OCI-LY1 (cell line): ENCODE measurements around the gene DEPDC7.

Experiments used
- H2AFZ ChIP-seq: fragments of 200-600 bp; sonication (generic), shearing (Covaris generic); 2 replicates; pipeline ENCODE4 v1.6.0; 2014; ENCODE audit warnings: antibody characterized with exemption, mild to moderate bottlenecking, low read length
- H3F3A ChIP-seq: fragments of 200-600 bp; sonication (generic), shearing (Covaris generic); 2 replicates; pipeline ENCODE4 v1.6.0; 2014; ENCODE audit warnings: mild to moderate bottlenecking, antibody characterized with exemption, low read length, moderate library complexity; ENCODE audit not compliant: insufficient read depth
- H3K27ac ChIP-seq: fragments of 200-600 bp; sonication (generic); 2 replicates; pipeline ENCODE4 v1.5.1; 2014; ENCODE audit warnings: low read length, mixed run types, mild to moderate bottlenecking, low read depth; ENCODE audit not compliant: poor library complexity, severe bottlenecking
- H3K27me3 ChIP-seq: fragments of 200-600 bp; sonication (generic); 2 replicates; pipeline ENCODE4 v1.6.0; 2014; ENCODE audit warnings: antibody characterized with exemption, mild to moderate bottlenecking, low read length, moderate library complexity; ENCODE audit not compliant: insufficient read depth
- H3K36me3 ChIP-seq: fragments of 200-600 bp; sonication (generic); 2 replicates; pipeline ENCODE4 v1.6.1; 2014; ENCODE audit warnings: mild to moderate bottlenecking, antibody characterized with exemption, low read length, moderate library complexity, mixed read lengths; ENCODE audit not compliant: insufficient read depth
- H3K4me1 ChIP-seq: fragments of 200-600 bp; sonication (generic); 2 replicates; pipeline ENCODE4 v1.5.1; 2014; ENCODE audit warnings: mild to moderate bottlenecking, low read length, moderate library complexity; ENCODE audit not compliant: insufficient read depth, severe bottlenecking
- H3K4me2 ChIP-seq: fragments of 200-600 bp; sonication (generic), shearing (Covaris generic); 2 replicates; pipeline ENCODE4 v1.6.1; 2014; ENCODE audit warnings: low read length
- H3K4me3 ChIP-seq: fragments of 200-600 bp; sonication (generic); 2 replicates; pipeline ENCODE4 v1.5.1; 2014; ENCODE audit warnings: low read length, low read depth, mild to moderate bottlenecking, mixed read lengths; ENCODE audit not compliant: poor library complexity, severe bottlenecking
- H3K79me2 ChIP-seq: fragments of 200-600 bp; shearing (Covaris generic); 2 replicates; pipeline ENCODE4 v1.6.1; 2016; ENCODE audit warnings: mixed run types, low read length, mixed read lengths; ENCODE audit not compliant: insufficient read depth
- H3K9ac ChIP-seq: fragments of 200-600 bp; sonication (generic), shearing (Covaris generic); 2 replicates; pipeline ENCODE4 v1.6.1; 2014; ENCODE audit warnings: mild to moderate bottlenecking, low read length, mixed read lengths
- H3K9me2 ChIP-seq: fragments of 200-600 bp; sonication (generic), shearing (Covaris generic); 2 replicates; pipeline ENCODE4 v1.6.1; 2014; ENCODE audit warnings: low read depth, mild to moderate bottlenecking, low read length, mixed read lengths
- H3K9me3 ChIP-seq: fragments of 200-600 bp; shearing (Covaris generic); 2 replicates; pipeline ENCODE4 v1.6.1; 2014; ENCODE audit warnings: low read length, mixed read lengths
- H4K20me1 ChIP-seq: fragments of 200-600 bp; sonication (generic), shearing (Covaris generic); 2 replicates; pipeline ENCODE4 v1.6.0; 2016; ENCODE audit warnings: mild to moderate bottlenecking, low read length; ENCODE audit not compliant: insufficient read depth
- EZH2 ChIP-seq: fragments of 200-600 bp; sonication (generic), shearing (Covaris generic); IDR thresholded peaks from 2 replicates; pipeline ENCODE4 v1.8.0; 2017; ENCODE audit warnings: borderline replicate concordance, mixed run types, mild to moderate bottlenecking, antibody characterized with exemption, low read length, moderate library complexity, mixed read lengths
- TF ChIP-seq, protein P1 (sequence below): fragments of 200-600 bp; sonication (generic), shearing (Covaris generic); IDR thresholded peaks from 2 replicates; pipeline ENCODE4 v1.5.1; 2017; ENCODE audit warnings: mild to moderate bottlenecking, antibody characterized with exemption, low read length, moderate library complexity, mixed read lengths

Gene DEPDC7

DNA sequence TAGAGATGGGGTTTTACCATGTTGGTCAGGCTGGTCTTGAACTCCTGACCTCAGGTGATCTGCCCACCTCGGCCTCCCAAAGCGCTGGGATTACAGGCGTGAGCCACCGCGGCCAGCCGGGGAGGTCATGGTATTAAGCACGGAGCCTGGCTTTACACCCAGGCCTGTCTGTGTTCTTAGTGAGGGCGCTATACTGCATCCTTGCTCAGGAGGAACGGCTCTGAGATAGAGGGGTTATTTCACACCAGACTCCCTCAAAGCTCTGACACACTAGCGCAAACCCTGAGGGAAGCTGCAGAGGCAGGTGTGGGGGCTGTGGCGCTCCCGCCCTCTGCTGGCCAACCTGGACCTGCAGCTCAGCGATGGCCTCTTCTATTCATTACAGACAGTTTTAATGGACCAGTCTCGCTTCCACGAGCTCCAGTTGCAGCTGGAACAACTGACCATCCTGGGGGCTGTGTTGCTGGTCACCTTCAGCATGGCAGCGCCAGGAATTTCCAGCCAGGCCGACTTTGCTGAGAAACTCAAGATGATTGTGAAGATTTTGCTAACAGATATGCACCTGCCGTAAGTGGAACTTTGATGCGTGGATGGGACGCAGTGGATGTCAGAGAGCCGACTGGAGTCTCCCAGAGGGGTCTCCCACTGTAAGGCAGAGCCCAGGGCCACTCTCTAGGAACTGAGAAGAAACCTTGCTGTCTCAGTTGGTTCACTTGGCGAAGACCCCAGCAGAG lies 49.9 kb downstream of the DEPDC7 start:
- Histone ChIP-seq H3K9me2 (no peaks in the 10 kb centered on the region), H3F3A (no peaks in the 10 kb centered on the region), H3K9ac (no peak overlapping the region), H3K9me3 (no peaks in the 10 kb centered on the region), H3K4me1 (peaks cover 20% of the 10 kb centered on the region), H4K20me1 (no peaks in the 10 kb centered on the region), H3K27me3 (no peaks in the 10 kb centered on the region), H2AFZ (no peak overlapping the region), H3K4me3 (no peak overlapping the region), H3K4me2 (no peak overlapping the region), H3K79me2 (no peaks in the 10 kb centered on the region), H3K27ac (no peak overlapping the region), H3K36me3 (peaks cover 48% of the 10 kb centered on the region; the same call in 1 of the 2 replicates)
- TF ChIP-seq, protein P1, sequence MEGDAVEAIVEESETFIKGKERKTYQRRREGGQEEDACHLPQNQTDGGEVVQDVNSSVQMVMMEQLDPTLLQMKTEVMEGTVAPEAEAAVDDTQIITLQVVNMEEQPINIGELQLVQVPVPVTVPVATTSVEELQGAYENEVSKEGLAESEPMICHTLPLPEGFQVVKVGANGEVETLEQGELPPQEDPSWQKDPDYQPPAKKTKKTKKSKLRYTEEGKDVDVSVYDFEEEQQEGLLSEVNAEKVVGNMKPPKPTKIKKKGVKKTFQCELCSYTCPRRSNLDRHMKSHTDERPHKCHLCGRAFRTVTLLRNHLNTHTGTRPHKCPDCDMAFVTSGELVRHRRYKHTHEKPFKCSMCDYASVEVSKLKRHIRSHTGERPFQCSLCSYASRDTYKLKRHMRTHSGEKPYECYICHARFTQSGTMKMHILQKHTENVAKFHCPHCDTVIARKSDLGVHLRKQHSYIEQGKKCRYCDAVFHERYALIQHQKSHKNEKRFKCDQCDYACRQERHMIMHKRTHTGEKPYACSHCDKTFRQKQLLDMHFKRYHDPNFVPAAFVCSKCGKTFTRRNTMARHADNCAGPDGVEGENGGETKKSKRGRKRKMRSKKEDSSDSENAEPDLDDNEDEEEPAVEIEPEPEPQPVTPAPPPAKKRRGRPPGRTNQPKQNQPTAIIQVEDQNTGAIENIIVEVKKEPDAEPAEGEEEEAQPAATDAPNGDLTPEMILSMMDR = peak; percentile 91
- no peak for TF ChIP-seq EZH2

DNA sequence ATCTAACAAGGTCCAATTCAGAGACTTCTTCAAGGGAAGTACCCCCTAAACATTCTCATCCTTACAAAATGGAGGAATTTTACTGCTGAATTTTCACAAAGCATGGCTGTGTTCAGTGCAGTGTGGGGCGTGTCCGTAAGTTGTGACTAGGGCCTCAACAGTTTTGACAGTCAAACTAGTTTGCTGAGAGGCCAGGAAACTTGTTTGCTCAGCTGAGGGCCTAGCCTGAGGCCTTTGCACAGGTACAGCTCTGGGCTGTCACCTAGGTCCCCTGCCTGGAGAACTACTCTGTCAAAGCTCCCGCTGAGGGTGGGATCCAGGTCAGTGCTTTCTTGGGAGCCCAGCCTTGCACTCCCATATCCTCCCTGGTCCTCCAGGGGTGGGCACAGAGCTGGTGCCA lies 51.6 kb downstream of the DEPDC7 start:
- Histone ChIP-seq H3K4me3 (no peak overlapping the region), H3K9ac (no peak overlapping the region), H3K4me1 (peaks cover 20% of the 10 kb centered on the region), H3K36me3 (peaks cover 49% of the 10 kb centered on the region; the same call in 1 of the 2 replicates), H3K27ac (no peak overlapping the region), H3K79me2 (no peaks in the 10 kb centered on the region), H3K4me2 (no peak overlapping the region), H3F3A (no peaks in the 10 kb centered on the region), H2AFZ (no peak overlapping the region), H3K27me3 (no peaks in the 10 kb centered on the region), H3K9me2 (no peaks in the 10 kb centered on the region), H3K9me3 (no peaks in the 10 kb centered on the region), H4K20me1 (no peaks in the 10 kb centered on the region)
- no peak for TF ChIP-seq EZH2
- TF ChIP-seq, protein P1 = no peak

DNA sequence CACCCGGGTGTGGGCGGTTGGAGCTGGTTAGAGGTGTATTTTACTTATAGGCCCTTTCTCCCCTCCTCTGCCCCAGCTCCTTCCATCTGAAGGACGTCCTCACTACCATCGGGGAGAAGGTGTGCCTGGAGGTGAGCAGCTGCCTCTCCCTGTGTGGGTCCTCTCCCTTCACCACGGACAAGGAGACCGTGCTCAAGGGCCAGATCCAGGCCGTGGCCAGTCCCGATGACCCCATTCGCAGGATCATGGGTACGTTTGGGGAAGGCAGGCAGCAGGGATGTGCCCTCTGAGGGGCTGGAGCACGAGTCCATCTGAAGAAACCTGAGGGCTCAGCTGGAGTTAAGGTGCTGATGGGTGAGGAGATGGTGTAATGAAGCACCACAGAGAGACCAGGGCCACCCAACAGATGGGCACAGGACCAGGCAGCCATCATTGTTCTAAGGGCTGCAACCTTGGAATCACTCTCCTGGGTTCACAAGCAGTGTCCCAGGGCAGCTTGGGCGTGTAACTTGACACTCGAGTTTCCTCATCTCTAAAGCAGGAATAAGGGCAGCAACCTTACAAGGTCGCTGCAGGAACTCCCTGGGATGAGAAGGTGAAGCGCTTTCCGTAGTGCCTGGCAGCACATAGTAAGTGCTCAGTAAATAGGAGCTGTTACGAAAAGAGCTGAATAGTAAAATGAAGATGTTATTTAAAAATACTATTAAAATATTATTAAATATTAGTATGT lies 53.1 kb downstream of the DEPDC7 start:
- H3K27me3 ChIP-seq = no peaks in the 10 kb centered on the region
- no peak overlapping the region for H2AFZ ChIP-seq
- no peaks in the 10 kb centered on the region for H3K79me2 ChIP-seq
- H3K9me2 ChIP-seq = no peaks in the 10 kb centered on the region
- H3F3A ChIP-seq = no peaks in the 10 kb centered on the region
- H4K20me1 ChIP-seq = no peaks in the 10 kb centered on the region
- H3K4me2 ChIP-seq = no peak overlapping the region
- peaks cover 16% of the 10 kb centered on the region for H3K4me1 ChIP-seq
- H3K9me3 ChIP-seq = no peaks in the 10 kb centered on the region
- H3K27ac ChIP-seq = no peak overlapping the region
- TF ChIP-seq, protein P1 = no peak
- no peak for TF ChIP-seq EZH2
- H3K9ac ChIP-seq = no peak overlapping the region
- H3K36me3 ChIP-seq = peaks cover 49% of the 10 kb centered on the region
- no peak overlapping the region for H3K4me3 ChIP-seq
